HG03139 (cell line): Measurements from ENCODE around the gene GTF3C2.
"Not testable (repeated sequence)": the region's sequence is repeated elsewhere in the genome, so short reads cannot be mapped to it uniquely, and the experiment has no call there.

Experiments
- ATAC-seq: cut with Tn5 transposase; IDR thresholded peaks from one replicate; pipeline ENCODE4 v1.9.1; 2021; ENCODE audit not compliant: unreplicated experiment

The GTF3C2 gene

DNA sequence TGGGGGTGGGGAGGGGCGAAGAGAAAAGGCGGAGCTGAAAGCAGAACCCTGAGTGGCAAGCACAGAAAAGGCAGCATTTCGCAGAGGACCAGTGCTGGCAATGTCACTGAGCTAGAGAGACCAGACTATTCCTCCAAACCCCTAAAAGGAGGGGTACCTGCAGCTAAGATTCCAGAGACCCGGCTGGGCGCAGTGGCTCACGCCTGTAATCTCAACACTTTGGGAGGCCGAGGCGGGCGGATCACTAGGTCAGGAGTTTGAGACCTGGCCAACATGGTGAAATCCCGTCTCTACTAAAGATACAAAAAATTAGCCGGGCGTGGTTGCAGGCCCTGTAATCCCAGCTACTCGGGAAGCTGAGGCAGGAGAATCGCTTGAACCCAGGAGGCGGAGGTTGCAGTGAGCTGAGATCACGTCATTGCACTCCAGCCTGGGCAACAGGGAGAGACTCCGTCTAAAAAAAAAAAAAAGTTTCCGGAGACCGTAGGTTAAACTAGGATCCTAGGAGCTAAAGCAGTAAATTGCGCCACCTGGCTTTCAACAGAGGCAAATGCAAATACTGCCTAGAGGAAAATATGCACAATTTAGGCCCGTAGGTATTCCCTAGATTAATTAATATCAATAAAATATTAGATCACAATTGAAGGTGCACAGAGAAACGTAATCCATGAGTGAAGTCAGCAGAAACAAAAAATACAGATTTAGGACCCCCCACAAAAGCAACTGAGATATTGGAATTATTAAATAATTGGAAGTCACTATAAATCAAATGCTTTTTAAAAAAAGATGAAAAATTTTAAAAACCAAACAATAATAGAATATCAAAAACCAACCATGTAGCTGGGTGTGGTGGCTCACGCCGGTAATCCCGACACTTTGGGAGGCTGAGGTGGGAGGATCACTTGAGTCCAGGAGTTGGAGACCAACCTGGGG, 53.2 kb downstream of the GTF3C2 start:
- ATAC-seq, result no peak

GRCh38 chr2:27300606-27301005, 56.0 kb downstream of the GTF3C2 start:
- not testable (repeated sequence) for ATAC-seq

- ATAC-seq, result no peak
Measured at GRCh38 chr2:27298391-27299080, 58.0 kb downstream of the GTF3C2 start.

DNA sequence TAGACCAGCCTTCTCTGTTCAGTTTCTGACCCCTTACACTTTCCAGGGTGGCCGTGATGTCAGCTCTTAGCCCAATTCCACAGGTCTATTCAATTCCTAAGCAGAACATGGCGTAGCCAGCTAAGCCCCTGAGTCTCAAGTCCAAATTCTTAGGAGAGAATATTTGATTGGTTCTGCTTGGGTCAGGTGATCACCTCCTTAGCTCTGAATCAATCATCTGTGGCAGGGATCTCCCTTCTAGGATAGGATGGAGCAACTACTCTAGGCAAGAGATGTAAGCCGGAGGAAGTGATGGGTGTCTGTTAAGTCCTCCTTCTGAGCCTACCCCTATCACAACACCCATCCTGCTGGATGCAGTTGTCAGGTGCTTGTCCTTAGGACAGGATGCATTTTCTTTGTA, 59.4 kb downstream of the GTF3C2 start:
- no peak for ATAC-seq

DNA sequence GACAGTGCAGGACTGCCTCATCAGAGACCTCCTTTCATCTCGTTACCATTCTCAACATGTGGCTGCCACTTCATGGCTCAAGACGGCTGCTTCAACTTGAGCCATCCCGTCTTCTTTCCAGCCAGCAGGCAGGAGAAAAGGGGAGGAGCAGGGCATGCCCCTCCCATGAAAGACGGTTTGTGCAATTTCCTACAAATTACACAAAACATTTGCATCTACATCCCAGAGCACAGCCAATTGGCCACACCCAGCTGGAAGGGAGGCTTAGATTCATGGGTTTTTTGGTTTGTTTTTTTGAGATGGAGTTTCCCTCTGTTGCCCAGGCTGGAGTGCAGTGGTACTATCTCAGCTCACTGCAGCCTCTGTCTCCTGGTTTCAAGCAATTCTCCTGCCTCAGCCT, 60.1 kb downstream of the GTF3C2 start:
- no peak for ATAC-seq

- ATAC-seq, result no peak
Measured at GRCh38 chr2:27294928-27295327, 61.6 kb downstream of the GTF3C2 start.

- ATAC-seq, result no peak
Measured at GRCh38 chr2:27291865-27292264, 64.7 kb downstream of the GTF3C2 start.

GRCh38 chr2:27290549-27290948, 66.0 kb downstream of the GTF3C2 start:
- no peak for ATAC-seq

DNA sequence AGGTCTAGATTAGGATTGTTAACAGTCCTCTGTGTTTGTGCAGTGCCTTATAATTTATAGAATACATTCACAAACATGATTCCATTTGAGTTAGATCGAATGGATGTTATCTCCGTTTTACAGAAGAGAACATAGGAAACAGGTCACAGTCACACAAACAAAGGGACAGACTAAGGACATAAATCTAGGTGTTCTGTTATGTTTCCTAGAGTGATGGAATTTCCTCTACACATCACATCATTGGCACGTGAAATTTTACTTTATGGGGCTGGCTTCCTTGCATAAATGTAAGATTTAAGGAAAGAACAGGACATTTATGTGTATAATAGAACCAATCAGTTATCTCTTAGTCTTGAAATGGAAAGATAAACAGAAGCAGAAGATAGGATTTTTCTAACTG, 68.0 kb downstream of the GTF3C2 start:
- ATAC-seq, result no peak

DNA sequence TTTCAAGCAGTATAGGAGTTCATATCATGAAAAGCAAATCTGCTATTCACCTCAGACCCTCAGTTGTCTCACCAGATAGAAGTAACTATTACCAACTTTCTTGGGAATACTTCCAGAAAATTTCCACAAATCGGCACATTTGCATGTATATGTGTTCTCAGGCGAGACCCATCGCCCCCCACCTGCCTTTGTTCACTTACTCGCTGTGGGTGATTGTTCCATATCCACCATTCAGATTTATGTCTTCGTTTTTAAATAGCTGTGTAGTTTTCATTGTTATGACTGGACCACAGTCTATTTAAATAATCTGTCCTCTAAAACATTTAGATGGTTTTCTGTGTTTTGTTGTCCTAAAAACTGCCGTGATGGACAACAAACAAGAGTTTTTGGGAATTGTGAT, 71.1 kb downstream of the GTF3C2 start:
- no peak for ATAC-seq

DNA sequence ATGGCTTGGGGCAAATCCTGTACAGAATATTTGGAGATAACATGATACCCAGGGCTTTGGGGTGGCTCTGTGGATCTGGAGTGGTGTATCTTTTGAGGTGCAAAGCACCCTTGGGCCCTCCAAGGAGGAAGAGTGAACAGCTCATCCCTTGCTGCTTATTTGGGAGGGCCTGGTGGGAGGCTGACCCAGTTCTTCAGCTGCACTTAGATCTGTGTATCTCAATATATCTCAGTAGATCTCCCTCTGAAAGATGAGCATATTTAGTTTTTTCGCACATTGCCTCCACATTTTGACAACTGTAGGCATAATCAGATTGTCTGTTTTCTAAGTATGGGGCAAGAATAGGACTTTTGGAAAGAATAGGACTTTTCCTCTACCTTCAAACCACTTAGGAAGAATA, 71.6 kb downstream of the GTF3C2 start:
- ATAC-seq, result no peak

- ATAC-seq, result no peak
Measured at GRCh38 chr2:27282892-27283291, 73.7 kb downstream of the GTF3C2 start.

DNA sequence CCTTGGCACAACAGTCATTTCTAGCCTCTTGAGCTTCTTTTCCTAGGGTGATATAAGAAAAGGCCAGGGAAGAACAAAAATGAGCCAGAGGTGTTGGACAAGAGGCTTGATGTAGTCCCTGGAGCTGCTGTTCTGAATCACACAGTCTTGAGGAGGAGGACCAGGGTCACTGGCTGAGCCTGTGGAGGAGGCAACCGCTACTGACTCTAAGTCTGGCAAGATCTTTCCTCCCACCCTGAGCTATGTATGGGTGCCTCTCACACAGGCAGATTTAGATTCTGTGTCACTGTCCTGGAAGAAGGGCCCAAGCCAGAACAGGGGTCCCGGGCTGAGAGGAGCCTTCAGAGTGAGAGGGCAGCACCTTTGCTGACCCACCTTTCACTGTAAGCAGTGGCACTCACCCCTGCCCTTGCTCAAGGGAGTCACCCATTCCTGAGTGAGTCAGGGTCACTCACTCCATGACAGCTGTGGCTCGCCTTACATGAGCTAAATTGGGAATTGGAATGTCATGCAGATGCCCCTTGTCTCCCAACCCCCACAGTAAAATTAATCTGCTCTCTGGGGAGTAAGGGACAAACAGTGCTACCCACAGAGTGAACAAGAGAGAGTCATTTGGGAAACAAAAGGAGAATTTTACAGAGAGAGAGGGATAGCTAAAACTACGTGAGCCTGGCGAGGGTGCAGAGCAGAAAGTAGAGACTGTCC, 74.6 kb downstream of the GTF3C2 start, which contains the start of gene TRIM54:
TRIM54 (plus strand) TSS at position 575 of the 705 bp plus-strand sequence. CDS start 303 bp downstream, outside the sequence.
- ATAC-seq, result no peak

GRCh38 chr2:27281442-27281841, 75.1 kb downstream of the GTF3C2 start:
- ATAC-seq, result no peak

- no peak for ATAC-seq
Measured at GRCh38 chr2:27280826-27281225, 75.7 kb downstream of the GTF3C2 start.

DNA sequence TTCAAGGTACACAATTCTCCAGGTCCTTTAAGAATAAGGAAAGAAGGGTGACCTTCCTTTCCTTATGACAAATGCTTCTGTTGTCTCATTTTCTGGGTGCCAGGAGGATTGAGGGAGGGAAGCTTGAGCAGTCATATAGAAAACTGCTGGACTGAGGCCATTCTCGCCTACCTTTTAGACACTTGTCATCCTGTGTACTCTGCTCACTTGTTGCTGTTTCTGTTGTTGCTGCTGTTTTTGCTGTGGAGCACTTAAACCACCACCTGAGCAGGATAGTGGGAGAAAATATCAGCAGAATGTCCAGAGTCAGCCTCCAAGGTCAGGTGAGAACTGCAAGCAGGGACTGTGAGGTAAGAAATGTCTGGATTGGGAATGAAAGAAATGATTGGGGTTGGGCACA, 78.6 kb downstream of the GTF3C2 start:
- ATAC-seq, result no peak
